Retinal pigment epithelial cell (primary cell): ENCODE data around the gene HJV.
"Not testable (repeated sequence)": the region's sequence is repeated elsewhere in the genome, so short reads cannot be mapped to it uniquely, and the experiment has no call there.

ENCODE experiments used
- DNase-seq: peaks from one replicate; pipeline ENCODE4 v3.0.0-alpha.2; 2010; ENCODE audit warnings: low read depth
- H3K4me3 ChIP-seq: 2 replicates; pipeline ENCODE4 v1.5.1; 2011; ENCODE audit warnings: mild to moderate bottlenecking, low read length, control low read depth, moderate library complexity
- CTCF ChIP-seq: conservative IDR thresholded peaks from 2 replicates; pipeline ENCODE4 v1.5.1; 2011; ENCODE audit warnings: low read depth, low read length, control low read depth, inconsistent platforms

Gene HJV, protein sequence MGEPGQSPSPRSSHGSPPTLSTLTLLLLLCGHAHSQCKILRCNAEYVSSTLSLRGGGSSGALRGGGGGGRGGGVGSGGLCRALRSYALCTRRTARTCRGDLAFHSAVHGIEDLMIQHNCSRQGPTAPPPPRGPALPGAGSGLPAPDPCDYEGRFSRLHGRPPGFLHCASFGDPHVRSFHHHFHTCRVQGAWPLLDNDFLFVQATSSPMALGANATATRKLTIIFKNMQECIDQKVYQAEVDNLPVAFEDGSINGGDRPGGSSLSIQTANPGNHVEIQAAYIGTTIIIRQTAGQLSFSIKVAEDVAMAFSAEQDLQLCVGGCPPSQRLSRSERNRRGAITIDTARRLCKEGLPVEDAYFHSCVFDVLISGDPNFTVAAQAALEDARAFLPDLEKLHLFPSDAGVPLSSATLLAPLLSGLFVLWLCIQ

GRCh38 chr1:146021622-146022402, at the start of gene HJV:
Gene HJV, minus strand, starts transcription at chr1:146021735. Its CDS starts 1,504 bp downstream, at chr1:146020231.
- no peak for TF ChIP-seq CTCF
- no peak within 1 kb of the TSS for H3K4me3 ChIP-seq
- no peak for DNase-seq

GRCh38 chr1:146059148-146059547, 37.6 kb upstream of the HJV start:
- not testable (repeated sequence) for DNase-seq, H3K4me3 ChIP-seq

GRCh38 chr1:146051852-146052676, 30.5 kb upstream of the HJV start:
- peak overlapping the region; percentile 35 for H3K4me3 ChIP-seq
- DNase-seq = peak; percentile 96

GRCh38 chr1:146051452-146051851, 29.9 kb upstream of the HJV start:
- H3K4me3 ChIP-seq = peak overlapping the region; percentile 34
- TF ChIP-seq CTCF = no peak
- DNase-seq = no peak

- DNase-seq = not testable (repeated sequence)
Measured at GRCh38 chr1:146050652-146050963, 29.1 kb upstream of the HJV start.

DNA sequence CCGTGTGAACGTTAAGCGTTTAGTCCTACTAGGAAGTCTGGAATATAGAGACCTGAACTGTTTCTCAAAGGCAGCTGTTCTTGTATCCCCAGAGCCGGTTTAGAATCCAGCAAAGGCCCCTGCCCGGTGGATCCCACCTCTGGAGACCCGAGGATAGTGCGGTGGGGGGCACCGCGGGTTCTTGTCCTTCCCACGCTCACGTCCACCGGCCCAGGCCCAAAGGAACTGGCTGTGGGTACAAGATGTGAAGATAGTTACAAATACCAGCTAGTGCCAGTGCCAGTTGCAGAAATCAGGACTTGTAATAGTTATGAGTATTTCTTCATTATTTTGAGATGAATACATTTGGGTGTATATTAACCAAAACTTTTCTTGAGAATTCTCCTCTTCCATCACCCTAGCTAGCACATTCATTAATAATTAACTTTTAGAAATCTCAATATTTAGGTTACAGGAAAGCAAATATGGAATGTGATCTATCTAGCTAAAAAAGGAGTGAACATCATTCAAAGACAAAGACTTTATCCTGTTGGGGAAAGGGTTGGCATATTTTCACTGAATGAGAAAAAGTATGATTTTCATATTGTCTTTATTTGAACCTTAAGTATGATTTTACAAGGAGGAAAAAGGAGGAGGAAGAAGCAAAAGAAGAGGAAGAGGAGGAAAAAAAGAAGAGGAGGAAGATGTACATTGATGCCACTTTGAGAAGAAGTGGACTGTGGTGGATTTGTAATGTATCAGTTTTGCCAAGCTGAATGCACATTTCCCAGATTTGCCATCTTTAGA, 28.5 kb upstream of the HJV start:
- not testable (repeated sequence) for H3K4me3 ChIP-seq, DNase-seq

More at GRCh38 chr1:146050652-146050963, 29.1 kb upstream of the HJV start:
- not testable (repeated sequence) for H3K4me3 ChIP-seq

GRCh38 chr1:146049436-146049835, 27.9 kb upstream of the HJV start:
- no peak overlapping the region for H3K4me3 ChIP-seq
- DNase-seq = no peak
- TF ChIP-seq CTCF = no peak

- H3K4me3 ChIP-seq, DNase-seq: not testable (repeated sequence)
Measured at GRCh38 chr1:146048514-146049115, 27.1 kb upstream of the HJV start.

GRCh38 chr1:146046664-146047063, 25.1 kb upstream of the HJV start:
- TF ChIP-seq CTCF = no peak
- H3K4me3 ChIP-seq = no peak overlapping the region

More at GRCh38 chr1:146046664-146047063, 25.1 kb upstream of the HJV start:
- no peak for DNase-seq
